Activated CD4-positive, alpha-beta T cell treated with anti-CD3 and anti-CD28 coated beads, Interleukin-2, Interleukin-4, amounts not matched to agents 100 ng/mL and 50 ng/mL, durations not matched to agents 16 hours and 8 hours (primary cell): ENCODE data around the gene GNE.
"Not testable (repeated sequence)": the region's sequence is repeated elsewhere in the genome, so short reads cannot be mapped to it uniquely, and the experiment has no call there.

ENCODE experiments used
- DNase-seq: peaks from one replicate; pipeline ENCODE4 v3.0.0-alpha.2; 2020; ENCODE audit warnings: low spot score

Gene GNE

GRCh38 chr9:36264896-36265295 lies 6.6 kb upstream of the GNE start:
- DNase-seq = no peak

GRCh38 chr9:36263683-36264082 lies 5.4 kb upstream of the GNE start:
- DNase-seq = no peak

DNA sequence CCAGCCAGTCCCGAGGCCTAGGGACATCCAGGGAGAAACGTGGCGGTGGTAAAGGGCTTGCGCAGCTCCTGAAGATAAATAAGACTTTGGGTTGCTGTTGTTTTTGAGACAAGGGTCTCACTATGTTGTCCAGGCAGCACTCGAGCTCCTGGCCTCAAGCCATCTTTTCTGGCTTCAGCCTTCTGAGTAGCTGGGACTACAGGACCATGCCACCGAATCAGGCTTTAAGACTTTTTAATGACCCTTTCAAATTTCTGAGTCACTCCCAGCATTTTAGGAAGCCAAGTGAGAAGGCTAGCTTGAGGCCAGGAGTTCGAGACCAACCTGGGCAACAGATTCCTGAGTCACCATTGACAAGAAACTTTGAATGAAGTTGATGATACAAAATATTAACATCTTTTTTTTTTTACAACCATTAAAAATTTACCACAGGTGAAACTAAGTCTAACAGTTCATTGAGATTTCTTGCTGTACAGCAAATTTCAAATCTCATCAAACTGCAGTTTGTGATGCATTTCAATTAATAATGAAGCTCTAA lies 817 bp upstream of the GNE start:
- no peak for DNase-seq

- no peak for DNase-seq
These were observed 6.8 kb downstream of the GNE start for GRCh38 chr9:36251428-36251827.

DNA sequence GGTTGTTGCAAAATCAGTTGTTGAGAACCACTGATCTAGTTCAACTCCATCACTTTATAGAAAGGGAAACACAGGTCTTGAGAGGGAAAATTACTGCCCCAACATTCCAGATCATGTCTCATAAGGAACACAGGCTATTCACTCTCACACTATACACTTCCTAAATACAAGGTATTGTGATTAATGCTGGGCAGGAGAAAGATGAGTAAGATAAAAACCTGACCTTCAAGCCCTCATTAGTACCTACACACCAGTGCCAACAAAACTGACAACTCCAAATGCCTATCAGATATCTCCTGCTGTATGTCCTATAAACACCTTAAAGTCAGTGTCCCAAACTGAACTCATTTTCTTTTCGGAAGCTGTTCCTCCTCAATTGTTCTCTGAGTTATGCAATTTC lies 8.2 kb downstream of the GNE start:
- DNase-seq = no peak

DNA sequence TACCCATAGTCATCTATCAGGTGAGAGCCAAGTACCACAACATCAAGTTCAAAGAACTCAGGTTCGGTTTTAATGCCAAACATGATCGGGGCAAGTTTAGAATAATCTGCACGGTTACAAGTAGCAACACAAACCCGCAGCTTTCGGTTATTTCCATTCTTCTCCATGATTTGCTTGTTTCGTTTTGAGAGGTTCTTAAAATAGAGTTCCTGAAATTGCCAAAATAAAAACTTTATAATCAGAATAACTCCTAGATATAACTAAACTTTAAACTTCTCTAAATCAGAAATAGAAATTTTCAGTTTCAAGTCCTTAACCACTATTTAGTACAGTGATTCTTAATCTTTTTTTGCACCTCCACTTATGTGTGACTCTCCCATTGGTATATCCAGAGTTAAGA lies 9.1 kb downstream of the GNE start:
- no peak for DNase-seq

DNA sequence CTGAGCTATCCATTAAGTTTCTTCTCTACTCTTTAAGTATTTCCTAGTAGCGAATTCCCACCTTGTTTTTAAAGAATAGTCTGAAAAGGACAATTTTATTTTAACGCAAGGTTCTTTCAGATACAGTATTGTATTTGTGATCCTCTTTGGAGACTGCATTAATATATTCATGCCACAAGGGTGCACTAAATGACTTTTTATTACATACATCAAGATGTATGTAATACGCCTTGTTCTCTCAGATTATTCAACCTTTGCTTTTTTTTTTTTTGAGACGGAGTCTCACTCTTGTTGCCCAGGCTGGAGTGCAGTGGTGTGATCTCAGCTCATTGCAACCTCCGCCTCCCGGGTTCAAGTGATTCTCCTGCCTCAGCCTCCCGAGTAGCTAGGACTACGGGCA lies 10.2 kb downstream of the GNE start:
- peak; percentile 19 for DNase-seq

DNA sequence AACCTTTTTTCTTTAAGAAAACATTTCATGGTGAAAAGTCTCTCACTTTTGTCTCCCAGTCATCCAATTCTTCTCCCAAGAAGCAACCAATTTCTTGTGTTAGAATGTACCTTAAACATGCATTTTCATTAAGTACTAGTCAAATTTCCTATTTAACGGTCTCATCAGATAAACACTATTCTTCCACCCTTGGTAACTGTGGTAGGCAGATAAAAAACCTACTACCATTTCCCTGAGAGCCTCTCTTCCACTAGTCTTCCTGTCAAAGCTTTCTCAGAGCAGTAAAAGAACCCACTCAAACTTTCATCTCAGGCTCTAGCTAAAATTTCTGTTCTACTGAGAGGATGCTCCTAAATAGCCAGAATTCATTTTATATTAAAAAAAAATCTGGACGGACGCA lies 10.9 kb downstream of the GNE start:
- DNase-seq = no peak

DNA sequence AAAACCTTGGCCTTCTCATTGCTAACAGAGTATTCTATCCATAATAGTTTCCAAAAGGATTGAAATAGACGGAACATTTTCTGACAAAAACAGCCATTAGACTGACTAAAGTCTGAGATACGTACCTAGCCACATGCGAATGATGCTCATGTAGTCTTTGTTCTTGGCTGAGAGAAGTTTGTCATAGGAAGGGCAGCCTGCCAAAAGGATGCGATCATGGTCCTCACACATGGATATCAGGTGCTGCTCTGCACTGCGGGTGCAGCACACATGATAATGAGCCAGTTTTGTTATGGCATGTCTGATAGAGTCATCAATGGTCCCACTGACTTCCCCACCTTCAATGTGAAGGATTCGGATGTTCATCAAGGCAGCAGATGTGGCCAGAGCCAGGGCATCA lies 12.3 kb downstream of the GNE start:
- DNase-seq = no peak

DNA sequence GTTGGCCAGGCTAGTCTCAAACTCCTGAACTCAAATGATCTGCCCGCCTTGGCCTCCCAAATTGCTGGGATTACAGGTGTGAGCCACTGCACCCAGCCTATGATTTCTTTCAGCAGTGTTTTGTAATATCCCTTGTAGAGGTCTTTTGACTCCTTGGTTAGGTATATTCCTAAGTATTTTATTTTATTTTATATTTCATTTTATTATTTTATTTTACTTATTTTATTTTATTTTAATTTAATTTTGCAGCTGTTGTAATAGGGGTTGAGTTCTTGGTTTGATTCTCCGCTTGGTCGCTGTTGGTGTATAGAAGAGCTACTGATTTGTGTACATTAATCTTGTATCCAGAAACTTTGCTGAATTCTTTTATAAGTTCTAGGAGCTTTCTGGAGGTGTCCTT lies 18.6 kb downstream of the GNE start:
- DNase-seq = not testable (repeated sequence)

GRCh38 chr9:36239205-36239604 lies 19.0 kb downstream of the GNE start:
- DNase-seq = not testable (repeated sequence)

DNA sequence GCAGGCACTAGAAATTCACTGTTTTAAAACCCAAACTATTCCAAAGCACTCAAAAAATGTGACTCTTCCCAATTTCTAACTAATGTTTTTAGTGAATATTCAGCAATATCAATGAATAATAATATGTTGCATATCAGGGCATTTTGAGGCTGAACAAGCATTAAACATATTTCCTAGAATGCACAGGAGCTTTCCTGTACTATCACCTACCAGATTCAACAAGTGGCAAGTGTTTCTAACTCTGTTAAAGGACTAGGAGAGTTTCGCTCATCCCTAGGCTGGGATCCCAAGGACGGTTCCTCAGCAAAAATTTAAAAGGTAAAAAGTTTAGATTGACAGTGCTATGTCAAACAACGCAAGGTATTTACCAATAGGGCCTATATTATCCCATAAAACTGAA lies 21.0 kb downstream of the GNE start:
- no peak for DNase-seq

GRCh38 chr9:36222449-36222848 lies 35.8 kb downstream of the GNE start:
- DNase-seq = no peak

- no peak for DNase-seq
These were observed 36.6 kb downstream of the GNE start for GRCh38 chr9:36221667-36222066.

DNA sequence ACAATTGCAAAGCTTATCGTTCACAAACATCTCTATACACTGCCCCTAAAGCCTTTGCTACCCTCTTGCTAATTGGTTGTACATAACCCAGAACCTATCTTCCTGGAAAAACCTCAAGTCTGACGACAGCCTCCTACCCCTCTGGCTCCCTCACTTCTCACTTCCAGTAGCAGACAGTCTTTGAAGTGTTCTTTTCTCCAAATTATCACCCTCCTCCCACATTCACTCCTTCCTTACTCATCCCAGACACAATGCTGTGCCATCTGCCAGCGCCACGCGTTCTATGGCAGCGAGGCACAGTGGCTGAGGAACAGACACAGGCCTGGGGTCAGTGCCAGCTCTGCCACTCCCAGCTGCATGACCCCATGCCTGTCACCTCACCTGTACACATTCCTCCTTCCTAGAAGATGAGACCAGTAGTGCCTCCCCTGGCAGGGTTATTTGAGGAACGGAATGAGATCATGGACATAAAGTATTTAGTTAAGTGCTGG lies 39.8 kb downstream of the GNE start:
- peak; percentile 48 for DNase-seq

GRCh38 chr9:36218011-36218410 lies 40.2 kb downstream of the GNE start:
- no peak for DNase-seq

DNA sequence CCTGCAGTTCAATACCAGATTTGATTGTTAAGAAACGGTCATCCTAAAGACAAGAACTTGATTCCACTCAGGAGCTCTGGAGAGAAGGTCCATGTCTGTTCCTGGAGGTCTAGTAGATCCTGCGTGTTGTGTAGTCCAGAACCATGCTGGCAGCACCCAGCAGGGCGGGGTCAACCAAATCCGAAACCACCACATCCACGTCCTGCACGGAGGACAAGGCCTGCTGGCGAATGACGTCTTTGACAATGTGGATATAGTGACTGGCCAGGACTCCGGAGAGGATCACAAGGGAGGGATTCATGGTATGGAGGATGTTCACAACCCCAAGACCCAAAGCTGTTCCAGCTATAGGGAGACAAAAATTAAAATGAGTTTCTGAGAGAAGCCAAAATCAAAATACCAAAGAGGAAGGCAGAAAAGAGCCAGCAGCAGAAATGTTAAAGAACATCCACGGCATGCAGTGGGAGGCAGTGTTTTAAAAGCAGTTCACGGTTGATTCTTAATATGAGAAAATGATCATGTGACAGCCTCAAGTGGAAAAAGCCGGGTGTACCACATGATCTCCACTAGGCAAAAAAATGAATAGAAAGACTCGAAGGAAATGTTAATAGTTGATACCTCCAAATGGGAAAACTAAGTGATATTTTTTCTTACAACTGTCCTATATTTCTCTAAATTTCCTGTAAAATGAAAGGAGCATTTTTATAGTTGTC lies 40.8 kb downstream of the GNE start:
- DNase-seq = no peak

GRCh38 chr9:36214571-36214970 lies 43.7 kb downstream of the GNE start:
- no peak for DNase-seq

DNA sequence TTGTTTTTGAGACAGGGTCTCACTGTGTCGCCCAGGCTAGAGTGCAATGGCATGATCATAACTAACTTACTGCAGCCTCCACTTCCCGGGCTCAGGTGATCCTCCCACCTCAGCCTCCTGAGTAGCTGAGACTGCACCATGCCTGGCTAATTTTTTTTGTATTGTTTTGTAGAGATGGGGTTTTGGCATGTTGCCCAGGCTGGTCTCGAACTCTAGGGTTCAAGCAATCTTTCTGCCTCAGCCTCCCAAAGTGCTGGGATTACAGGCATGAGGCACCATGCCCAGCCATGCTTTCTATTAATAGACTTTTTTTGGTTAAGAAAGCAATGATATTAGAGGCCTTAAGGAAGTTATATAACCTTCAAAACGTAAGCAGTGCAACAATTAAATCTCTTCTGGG lies 44.3 kb downstream of the GNE start:
- DNase-seq = no peak

- no peak for DNase-seq
These were observed 44.9 kb downstream of the GNE start for GRCh38 chr9:36213387-36213786.

DNA sequence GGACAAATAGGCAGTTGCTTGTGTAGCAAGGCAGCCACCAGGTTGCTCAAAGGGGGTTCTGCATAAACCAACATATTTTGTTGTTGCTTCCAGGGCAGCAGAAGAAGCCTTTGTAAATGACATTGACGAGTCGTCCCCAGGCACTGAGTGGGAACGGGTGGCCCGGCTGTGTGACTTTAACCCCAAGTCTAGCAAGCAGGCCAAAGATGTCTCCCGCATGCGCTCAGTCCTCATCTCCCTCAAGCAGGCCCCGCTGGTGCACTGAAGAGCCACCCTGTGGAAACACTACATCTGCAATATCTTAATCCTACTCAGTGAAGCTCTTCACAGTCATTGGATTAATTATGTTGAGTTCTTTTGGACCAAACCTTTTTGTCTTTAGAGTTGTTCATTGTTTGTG lies 46.7 kb downstream of the GNE start:
- no peak for DNase-seq

DNA sequence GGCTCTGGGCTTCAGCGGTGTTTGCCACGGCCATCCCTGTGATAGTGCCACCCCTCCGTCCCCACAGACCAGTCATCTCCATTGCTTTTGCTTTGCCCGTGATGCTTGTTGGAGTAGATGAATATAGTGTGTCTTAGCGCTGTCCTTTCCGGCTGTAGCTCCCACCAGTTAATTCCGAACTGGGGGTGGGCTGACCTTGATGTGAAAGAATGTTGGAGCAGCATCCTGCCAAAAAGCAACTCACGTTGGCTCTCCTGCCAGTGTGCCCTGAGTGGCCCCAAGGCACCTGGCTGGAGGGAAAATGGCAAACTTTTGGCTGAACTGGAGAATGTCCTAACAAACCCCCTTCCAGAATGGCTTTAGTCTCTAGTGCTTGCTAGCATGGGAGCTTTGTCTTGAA lies 47.5 kb downstream of the GNE start:
- DNase-seq = no peak

DNA sequence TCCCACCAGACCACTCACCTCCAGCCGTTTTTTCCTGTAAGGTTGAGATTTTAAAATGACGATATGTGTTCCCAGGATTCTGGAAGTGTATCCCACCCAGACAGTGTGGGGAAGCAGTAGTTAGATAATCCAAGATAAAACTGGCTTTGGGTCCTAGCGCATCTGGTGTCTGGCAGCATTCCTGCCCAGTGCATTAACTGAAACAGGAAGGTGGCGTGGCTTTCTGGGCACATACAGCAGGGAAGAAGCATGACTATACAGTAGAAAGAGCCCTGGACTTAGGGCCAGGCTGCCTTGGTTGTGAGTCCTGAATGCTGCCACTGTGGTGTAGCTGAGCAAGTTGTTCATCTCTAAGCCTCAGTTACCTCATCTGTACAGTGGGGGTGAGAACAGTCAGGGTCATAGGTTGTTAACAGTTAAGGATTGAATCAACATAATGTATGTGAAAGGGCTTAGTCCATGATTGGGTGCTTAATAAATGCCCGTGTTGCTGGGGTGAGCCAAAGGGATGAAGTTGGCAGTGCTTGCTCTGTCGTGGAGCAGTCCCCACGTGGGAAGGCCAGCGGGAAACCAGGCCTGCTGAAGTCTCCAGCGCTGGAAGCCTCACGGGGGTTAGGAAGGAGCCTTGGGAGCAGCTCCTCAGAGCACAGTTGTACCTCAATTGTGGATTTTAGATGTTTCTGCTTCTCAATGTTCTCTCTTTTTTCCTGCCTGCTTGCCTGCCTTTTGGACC lies 49.6 kb downstream of the GNE start:
- DNase-seq = no peak
